ENCODE results near the gene PCSK2.
"Not testable (repeated sequence)": the region's sequence is repeated elsewhere in the genome, so short reads cannot be mapped to it uniquely, and the experiment has no call there.

The PCSK2 gene

GRCh38 chr20:17226410-17227218 is at the start of gene PCSK2:
Gene PCSK2 (plus strand): TSS chr20:17227040. CDS start chr20:17227306, 266 bp downstream.
- Histone ChIP-seq H3K36me3 (ENCODE audit: control insufficient read depth, insufficient read depth, low read length) (no peaks in the 10 kb centered on the region), H3K4me3 (ENCODE audit: low read length) (peak within 1 kb of the TSS; percentile 60), H3K9ac (ENCODE audit: low read length) (no peak within 1 kb of the TSS), H3K4me1 (ENCODE audit: control insufficient read depth, insufficient read depth, low read length) (peaks cover 7% of the 10 kb centered on the region), H3K27me3 (ENCODE audit: control insufficient read depth, insufficient read depth, low read length) (peaks cover 3% of the 10 kb centered on the region), H3K27ac (ENCODE audit: low read depth, low read length) (peak within 1 kb of the TSS; percentile 32)

- no peaks in the 10 kb centered on the region for H3K36me3 ChIP-seq (ENCODE audit: control insufficient read depth, insufficient read depth, low read length)
- H3K9ac ChIP-seq (ENCODE audit: low read length), result no peak overlapping the region
- H3K4me1 ChIP-seq (ENCODE audit: control insufficient read depth, insufficient read depth, low read length), result no peaks in the 10 kb centered on the region
- no peak overlapping the region for H3K4me3 ChIP-seq (ENCODE audit: low read length)
- no peak overlapping the region for H3K27ac ChIP-seq (ENCODE audit: low read depth, low read length)
- no peaks in the 10 kb centered on the region for H3K27me3 ChIP-seq (ENCODE audit: control insufficient read depth, insufficient read depth, low read length)
These were observed 49.5 kb upstream of the PCSK2 start for GRCh38 chr20:17177341-17177740.

GRCh38 chr20:17179840-17180239 is 47.0 kb upstream of the PCSK2 start:
- H3K9ac ChIP-seq (ENCODE audit: low read length), result no peak overlapping the region
- no peaks in the 10 kb centered on the region for H3K27me3 ChIP-seq (ENCODE audit: control insufficient read depth, insufficient read depth, low read length)
- H3K4me1 ChIP-seq (ENCODE audit: control insufficient read depth, insufficient read depth, low read length), result no peaks in the 10 kb centered on the region
- no peak overlapping the region for H3K27ac ChIP-seq (ENCODE audit: low read depth, low read length)
- H3K4me3 ChIP-seq (ENCODE audit: low read length), result no peak overlapping the region
- H3K36me3 ChIP-seq (ENCODE audit: control insufficient read depth, insufficient read depth, low read length), result no peaks in the 10 kb centered on the region

- Histone ChIP-seq H3K4me1 (ENCODE audit: control insufficient read depth, insufficient read depth, low read length) (no peaks in the 10 kb centered on the region), H3K27me3 (ENCODE audit: control insufficient read depth, insufficient read depth, low read length) (no peaks in the 10 kb centered on the region), H3K27ac (ENCODE audit: low read depth, low read length) (no peak overlapping the region), H3K4me3 (ENCODE audit: low read length) (no peak overlapping the region), H3K36me3 (ENCODE audit: control insufficient read depth, insufficient read depth, low read length) (no peaks in the 10 kb centered on the region), H3K9ac (ENCODE audit: low read length) (no peak overlapping the region)
These were observed 36.7 kb upstream of the PCSK2 start for GRCh38 chr20:17189976-17190695.

GRCh38 chr20:17197041-17197440 is 29.8 kb upstream of the PCSK2 start:
- H3K4me1 ChIP-seq (ENCODE audit: control insufficient read depth, insufficient read depth, low read length), result no peaks in the 10 kb centered on the region
- no peaks in the 10 kb centered on the region for H3K36me3 ChIP-seq (ENCODE audit: control insufficient read depth, insufficient read depth, low read length)
- H3K27me3 ChIP-seq (ENCODE audit: control insufficient read depth, insufficient read depth, low read length), result no peaks in the 10 kb centered on the region
- no peak overlapping the region for H3K4me3 ChIP-seq (ENCODE audit: low read length)
- no peak overlapping the region for H3K27ac ChIP-seq (ENCODE audit: low read depth, low read length)
- no peak overlapping the region for H3K9ac ChIP-seq (ENCODE audit: low read length)

GRCh38 chr20:17202030-17202429 is 24.8 kb upstream of the PCSK2 start:
- H3K4me1 ChIP-seq (ENCODE audit: control insufficient read depth, insufficient read depth, low read length), result no peaks in the 10 kb centered on the region
- no peak overlapping the region for H3K9ac ChIP-seq (ENCODE audit: low read length)
- no peak overlapping the region for H3K4me3 ChIP-seq (ENCODE audit: low read length)
- H3K27ac ChIP-seq (ENCODE audit: low read depth, low read length), result no peak overlapping the region
- H3K27me3 ChIP-seq (ENCODE audit: control insufficient read depth, insufficient read depth, low read length), result no peaks in the 10 kb centered on the region
- no peaks in the 10 kb centered on the region for H3K36me3 ChIP-seq (ENCODE audit: control insufficient read depth, insufficient read depth, low read length)

- no peaks in the 10 kb centered on the region for H3K27me3 ChIP-seq (ENCODE audit: control insufficient read depth, insufficient read depth, low read length)
- no peaks in the 10 kb centered on the region for H3K36me3 ChIP-seq (ENCODE audit: control insufficient read depth, insufficient read depth, low read length)
- no peak overlapping the region for H3K4me3 ChIP-seq (ENCODE audit: low read length)
- no peak overlapping the region for H3K9ac ChIP-seq (ENCODE audit: low read length)
- no peaks in the 10 kb centered on the region for H3K4me1 ChIP-seq (ENCODE audit: control insufficient read depth, insufficient read depth, low read length)
- no peak overlapping the region for H3K27ac ChIP-seq (ENCODE audit: low read depth, low read length)
These were observed 24.2 kb upstream of the PCSK2 start for GRCh38 chr20:17202673-17203072.

- Histone ChIP-seq H3K27me3 (ENCODE audit: control insufficient read depth, insufficient read depth, low read length) (no peaks in the 10 kb centered on the region), H3K4me3 (ENCODE audit: low read length) (no peak overlapping the region)
These were observed 21.6 kb upstream of the PCSK2 start for GRCh38 chr20:17205084-17205813.

GRCh38 chr20:17210387-17210786 is 16.5 kb upstream of the PCSK2 start:
- no peaks in the 10 kb centered on the region for H3K36me3 ChIP-seq (ENCODE audit: control insufficient read depth, insufficient read depth, low read length)
- no peak overlapping the region for H3K27ac ChIP-seq (ENCODE audit: low read depth, low read length)
- no peak overlapping the region for H3K4me3 ChIP-seq (ENCODE audit: low read length)
- H3K27me3 ChIP-seq (ENCODE audit: control insufficient read depth, insufficient read depth, low read length), result no peaks in the 10 kb centered on the region
- H3K9ac ChIP-seq (ENCODE audit: low read length), result no peak overlapping the region
- H3K4me1 ChIP-seq (ENCODE audit: control insufficient read depth, insufficient read depth, low read length), result no peaks in the 10 kb centered on the region

More at GRCh38 chr20:17205084-17205813, 21.6 kb upstream of the PCSK2 start:
- no peak overlapping the region for H3K27ac ChIP-seq (ENCODE audit: low read depth, low read length)
- H3K36me3 ChIP-seq (ENCODE audit: control insufficient read depth, insufficient read depth, low read length), result no peaks in the 10 kb centered on the region
- no peaks in the 10 kb centered on the region for H3K4me1 ChIP-seq (ENCODE audit: control insufficient read depth, insufficient read depth, low read length)
- no peak overlapping the region for H3K9ac ChIP-seq (ENCODE audit: low read length)

GRCh38 chr20:17210983-17211382 is 15.9 kb upstream of the PCSK2 start:
- H3K4me3 ChIP-seq (ENCODE audit: low read length), result no peak overlapping the region
- H3K36me3 ChIP-seq (ENCODE audit: control insufficient read depth, insufficient read depth, low read length), result no peaks in the 10 kb centered on the region

GRCh38 chr20:17215167-17215566 is 11.7 kb upstream of the PCSK2 start:
- H3K9ac ChIP-seq (ENCODE audit: low read length), result no peak overlapping the region

More at GRCh38 chr20:17210983-17211382, 15.9 kb upstream of the PCSK2 start:
- H3K4me1 ChIP-seq (ENCODE audit: control insufficient read depth, insufficient read depth, low read length), result no peaks in the 10 kb centered on the region
- no peak overlapping the region for H3K9ac ChIP-seq (ENCODE audit: low read length)
- H3K27me3 ChIP-seq (ENCODE audit: control insufficient read depth, insufficient read depth, low read length), result no peaks in the 10 kb centered on the region
- H3K27ac ChIP-seq (ENCODE audit: low read depth, low read length), result no peak overlapping the region

GRCh38 chr20:17219856-17220255 is 7.0 kb upstream of the PCSK2 start:
- not testable (repeated sequence) for H3K36me3 ChIP-seq (ENCODE audit: control insufficient read depth, insufficient read depth, low read length); H3K27me3 ChIP-seq (ENCODE audit: control insufficient read depth, insufficient read depth, low read length); H3K4me3 ChIP-seq (ENCODE audit: low read length); H3K27ac ChIP-seq (ENCODE audit: low read depth, low read length); H3K9ac ChIP-seq (ENCODE audit: low read length); H3K4me1 ChIP-seq (ENCODE audit: control insufficient read depth, insufficient read depth, low read length)

More at GRCh38 chr20:17215167-17215566, 11.7 kb upstream of the PCSK2 start:
- H3K36me3 ChIP-seq (ENCODE audit: control insufficient read depth, insufficient read depth, low read length), result no peaks in the 10 kb centered on the region
- H3K4me3 ChIP-seq (ENCODE audit: low read length), result no peak overlapping the region
- H3K4me1 ChIP-seq (ENCODE audit: control insufficient read depth, insufficient read depth, low read length), result no peaks in the 10 kb centered on the region
- no peak overlapping the region for H3K27ac ChIP-seq (ENCODE audit: low read depth, low read length)
- H3K27me3 ChIP-seq (ENCODE audit: control insufficient read depth, insufficient read depth, low read length), result no peaks in the 10 kb centered on the region
